NCI-H345 treated with DMSO at 0.1 percent for 48 hours (cell line): ENCODE measurements around the gene BUD13.
"Not testable (repeated sequence)": the region's sequence is repeated elsewhere in the genome, so short reads cannot be mapped to it uniquely, and the experiment has no call there.

Source experiments
- DNase-seq: peaks from one replicate; lab custom pipeline; 2025; ENCODE audit not compliant: unreplicated experiment; lab: John Stamatoyannopoulos, UW

Gene BUD13

DNA sequence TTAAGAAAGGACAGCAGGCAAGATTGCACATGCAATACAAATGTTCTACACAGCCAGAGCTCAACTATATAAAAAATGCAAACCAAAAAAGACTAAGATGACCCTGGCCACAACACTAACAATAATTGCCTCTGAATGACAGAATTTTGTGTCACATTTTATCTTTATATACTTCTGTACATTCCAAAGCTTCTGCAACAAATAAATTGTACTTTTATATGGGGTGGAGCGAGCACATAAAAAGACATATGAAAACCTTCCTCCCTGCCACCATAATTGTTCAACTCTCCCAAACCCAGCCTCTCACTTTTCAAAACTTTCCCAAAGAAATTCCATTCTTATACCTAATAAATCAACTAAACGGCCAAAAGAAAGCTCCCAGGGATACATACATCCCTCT is 10.7 kb downstream of the BUD13 start:
- no peak for DNase-seq

DNA sequence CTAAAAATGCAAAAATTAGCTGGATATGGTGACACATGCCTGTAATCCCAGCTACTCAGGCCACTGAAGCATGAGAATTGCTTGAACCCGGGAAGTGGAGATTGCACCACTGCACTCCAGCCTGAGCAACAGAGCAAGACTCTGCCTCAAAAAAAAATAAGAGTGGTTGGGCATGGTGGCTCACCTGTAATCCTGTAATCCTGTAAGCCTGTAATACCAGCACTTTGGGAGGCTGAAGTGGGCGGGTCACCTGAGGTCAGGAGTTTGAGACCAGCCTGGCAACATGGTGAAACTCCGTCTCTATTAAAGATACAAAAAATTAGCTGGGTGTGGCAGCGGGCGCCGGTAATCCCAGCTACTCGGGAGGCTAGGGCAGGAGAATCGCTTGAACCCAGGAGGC is 16.7 kb downstream of the BUD13 start:
- not testable (repeated sequence) for DNase-seq

DNA sequence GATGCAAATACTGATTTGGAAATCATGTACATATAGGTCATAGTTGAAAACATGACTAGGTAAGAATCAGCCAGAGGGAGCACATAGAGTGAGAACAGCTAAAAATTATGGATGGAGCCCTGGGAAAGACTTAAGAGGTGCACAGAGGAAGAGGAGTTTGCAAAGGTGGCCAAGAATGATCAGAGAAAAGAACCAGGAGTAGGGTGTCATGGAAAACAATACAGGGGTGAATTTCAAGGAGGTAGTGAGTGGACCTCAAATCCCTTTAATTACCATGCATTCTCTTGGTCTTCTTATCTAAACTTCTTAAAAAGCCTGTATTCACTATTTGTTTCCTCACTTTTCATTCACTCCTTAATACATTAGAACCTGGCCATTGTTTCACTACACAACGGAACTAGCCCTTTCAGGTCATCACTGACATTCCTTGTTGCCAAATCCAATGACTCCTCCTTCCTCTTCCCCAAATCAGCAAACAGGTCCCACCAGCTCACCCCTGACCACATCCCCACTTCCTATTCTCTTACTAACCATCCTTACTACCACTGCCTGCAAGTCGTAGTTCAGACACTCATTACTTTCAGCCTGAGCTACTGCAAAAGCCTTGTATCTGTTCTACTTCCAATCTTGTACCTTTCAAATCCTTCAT is 22.6 kb downstream of the BUD13 start:
- no peak for DNase-seq

DNA sequence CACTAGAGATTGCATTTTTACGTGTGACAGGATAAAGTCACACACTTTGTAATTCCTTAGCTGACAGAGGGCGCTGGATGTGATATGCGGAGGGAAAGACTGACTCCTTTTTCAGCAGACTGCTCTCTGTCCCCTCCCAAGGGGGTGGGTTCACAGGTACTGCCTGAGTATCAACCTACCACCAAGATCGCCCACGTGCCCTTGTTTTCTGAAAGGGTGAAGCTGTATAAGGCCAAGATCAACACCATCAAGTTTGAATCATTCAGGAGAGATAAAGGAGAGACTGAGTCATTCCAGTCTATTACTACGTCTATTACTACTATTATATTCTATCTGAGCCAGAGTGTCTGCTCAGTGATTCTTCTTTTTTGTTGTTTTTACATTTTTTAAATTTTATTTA is 30.7 kb downstream of the BUD13 start:
- no peak for DNase-seq

DNA sequence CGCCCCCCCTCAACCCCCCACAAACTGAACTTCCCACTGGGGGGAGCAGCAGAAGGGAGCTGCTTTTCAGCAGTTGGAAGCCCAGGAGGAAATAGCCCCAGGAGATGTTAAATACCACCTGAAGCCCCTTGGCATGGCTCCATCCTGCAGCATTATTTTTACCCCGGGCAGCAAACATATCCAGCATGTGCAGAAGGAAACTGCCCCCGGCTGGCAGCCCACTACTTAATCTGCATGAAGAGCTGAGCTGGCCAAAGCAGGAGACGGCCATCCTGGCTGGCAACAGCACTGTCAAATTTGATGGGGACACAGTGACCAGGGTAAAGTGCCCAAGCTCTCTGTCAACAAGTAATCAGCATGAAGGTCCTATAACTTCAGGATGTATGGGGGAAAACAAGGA is 32.0 kb downstream of the BUD13 start:
- no peak for DNase-seq

DNA sequence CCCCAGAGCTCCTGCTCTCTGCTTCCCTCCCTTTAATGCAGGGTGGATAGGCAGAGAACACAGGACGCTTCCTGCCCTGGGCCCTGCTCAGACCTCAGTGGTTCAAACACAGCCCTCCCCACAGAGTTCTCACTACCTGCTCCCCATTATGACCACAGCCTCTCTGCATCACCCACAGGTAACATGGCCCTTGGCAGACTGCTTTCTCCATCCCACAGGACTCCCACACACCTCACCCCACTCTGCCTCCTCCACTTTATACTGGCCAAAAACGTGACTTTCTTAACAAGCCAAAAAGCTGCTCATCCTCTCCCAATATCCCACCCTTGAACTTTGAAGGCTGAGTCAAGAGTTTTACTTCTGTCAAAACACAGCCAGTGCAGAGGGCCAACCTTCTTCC is 33.8 kb downstream of the BUD13 start:
- DNase-seq = no peak

DNA sequence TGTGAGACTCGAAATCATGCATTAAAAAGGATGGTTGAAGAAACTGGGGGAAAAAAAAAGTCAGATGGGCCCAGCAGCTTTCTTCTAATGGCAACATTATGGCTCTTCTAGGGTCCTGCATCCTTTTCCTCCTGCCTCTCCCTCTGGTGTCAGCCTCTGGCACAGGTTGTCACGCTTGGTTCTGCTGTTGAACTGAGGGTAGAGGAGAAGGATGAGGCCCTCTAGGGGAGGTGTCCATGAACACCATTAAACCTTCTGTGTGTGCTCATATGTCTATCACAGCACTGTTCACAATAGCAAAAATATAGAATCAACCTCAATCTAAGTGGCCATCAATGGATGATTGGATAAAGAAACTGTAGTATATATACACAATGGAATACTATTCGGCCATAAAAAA is 36.0 kb downstream of the BUD13 start:
- no peak for DNase-seq

DNA sequence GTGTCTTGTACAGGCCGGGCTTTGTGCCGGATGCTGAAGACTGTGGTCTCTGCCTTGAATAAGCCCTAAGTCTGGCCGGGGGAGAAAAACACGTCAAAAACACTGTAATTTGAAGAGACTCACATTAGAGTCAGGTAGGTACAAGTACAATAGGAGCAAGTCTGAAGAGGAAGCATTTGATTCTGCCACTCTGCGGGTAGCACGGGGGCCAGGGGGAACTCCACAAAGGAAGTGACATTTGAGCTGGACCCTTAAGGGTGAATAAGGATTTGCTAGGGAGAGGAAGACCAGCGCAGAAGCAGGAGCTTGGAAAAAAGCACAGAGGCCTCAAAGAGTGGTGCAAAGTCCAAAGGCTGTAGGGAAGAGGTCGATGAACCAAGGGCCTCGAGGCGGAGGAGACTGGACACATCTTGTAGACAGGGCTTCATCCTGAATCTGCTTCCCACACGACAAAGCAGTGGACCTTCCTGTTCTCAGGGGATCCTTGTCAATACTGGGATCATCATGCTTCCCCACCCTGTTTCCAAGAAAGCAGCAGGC is 38.7 kb downstream of the BUD13 start:
- no peak for DNase-seq

DNA sequence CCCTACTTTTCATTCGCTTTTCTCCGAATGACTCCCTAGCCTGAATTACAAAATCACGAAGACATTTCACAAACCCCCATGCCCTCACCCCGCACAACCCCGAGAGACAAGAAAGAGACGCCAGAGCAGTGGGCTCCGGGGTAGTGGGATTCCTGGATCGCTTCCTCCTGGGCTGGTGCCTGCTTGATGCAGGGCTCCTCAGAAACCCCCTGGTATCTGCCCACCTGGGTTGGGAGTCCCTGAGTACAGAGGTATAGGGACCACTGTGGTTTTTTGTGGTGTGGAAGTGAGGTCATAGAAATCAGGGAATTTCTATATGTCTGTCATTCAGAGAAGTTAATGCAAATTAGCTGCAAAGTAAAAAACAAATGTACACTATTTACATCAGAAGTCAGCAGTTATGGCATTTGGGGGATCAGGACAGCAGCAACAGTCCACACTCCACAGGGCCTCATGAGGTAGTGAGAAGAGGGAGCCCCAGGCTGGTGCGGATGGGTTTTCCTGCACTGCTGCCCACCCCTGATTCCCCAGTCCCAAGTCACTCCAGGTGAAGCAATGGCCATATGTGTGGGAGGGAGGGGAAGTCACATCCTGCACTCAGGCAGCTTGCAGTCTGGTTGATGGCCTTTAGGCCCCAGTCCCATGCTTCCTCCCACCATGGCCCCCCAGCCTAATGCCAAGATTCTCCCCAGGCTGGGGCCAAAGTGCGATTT is 39.6 kb downstream of the BUD13 start:
- no peak for DNase-seq

DNA sequence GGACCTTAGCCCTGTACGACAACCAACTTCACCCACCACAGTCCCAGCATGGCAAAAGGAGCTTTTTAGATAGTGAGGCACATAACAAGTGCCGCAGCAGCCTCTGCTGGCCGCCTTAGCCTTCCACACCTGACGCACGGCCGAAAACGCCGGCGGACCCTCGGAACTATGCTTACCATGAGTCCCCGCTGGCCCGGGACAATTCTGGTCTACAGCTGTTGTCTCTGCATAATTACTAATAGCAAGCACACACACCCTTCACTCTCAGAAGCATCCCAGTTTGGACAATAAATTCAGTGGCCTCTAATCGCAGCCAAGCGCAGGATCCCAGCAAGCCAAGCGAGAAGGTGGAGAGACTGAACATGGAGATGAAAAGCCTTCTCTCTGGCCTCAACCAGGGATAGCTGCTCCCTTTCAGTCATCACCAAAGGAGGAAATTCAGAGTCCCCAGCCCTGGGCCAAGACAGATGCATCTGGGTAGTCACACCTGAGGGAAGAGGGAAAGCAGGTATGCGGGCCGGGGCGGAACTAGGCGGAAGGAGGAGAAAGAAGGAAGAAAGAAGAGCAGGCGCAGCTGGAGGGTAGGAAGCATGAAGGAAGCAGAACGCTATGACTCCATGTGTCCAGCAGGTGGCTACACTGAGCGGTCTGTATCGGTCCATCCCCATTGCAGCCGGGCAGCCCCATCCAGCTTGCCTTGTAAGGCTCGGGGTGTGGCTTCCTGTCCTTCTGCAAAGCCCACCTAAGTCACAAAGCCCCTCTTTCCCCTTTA is 40.3 kb downstream of the BUD13 start:
- peak; percentile 13 for DNase-seq

DNA sequence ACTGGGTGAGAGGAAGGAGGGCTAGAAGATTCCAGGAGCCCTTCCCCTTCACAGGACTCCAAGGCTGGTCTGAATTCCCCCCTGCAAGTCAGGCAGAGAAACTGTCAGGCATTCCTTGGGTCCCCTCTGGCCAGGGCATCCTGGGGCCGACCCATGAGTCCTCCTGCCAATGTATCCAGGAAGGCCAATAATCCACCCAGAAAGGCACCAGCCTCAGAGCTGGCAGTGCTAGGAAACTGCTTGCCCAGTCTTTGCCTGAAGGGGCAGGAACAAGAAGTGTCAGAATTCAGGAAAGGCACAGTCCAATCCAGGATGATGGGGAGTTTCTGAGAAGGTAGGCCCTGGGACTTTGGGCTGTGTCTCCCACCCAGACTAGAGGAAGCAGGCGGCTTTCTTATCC is 41.0 kb downstream of the BUD13 start:
- DNase-seq = no peak

DNA sequence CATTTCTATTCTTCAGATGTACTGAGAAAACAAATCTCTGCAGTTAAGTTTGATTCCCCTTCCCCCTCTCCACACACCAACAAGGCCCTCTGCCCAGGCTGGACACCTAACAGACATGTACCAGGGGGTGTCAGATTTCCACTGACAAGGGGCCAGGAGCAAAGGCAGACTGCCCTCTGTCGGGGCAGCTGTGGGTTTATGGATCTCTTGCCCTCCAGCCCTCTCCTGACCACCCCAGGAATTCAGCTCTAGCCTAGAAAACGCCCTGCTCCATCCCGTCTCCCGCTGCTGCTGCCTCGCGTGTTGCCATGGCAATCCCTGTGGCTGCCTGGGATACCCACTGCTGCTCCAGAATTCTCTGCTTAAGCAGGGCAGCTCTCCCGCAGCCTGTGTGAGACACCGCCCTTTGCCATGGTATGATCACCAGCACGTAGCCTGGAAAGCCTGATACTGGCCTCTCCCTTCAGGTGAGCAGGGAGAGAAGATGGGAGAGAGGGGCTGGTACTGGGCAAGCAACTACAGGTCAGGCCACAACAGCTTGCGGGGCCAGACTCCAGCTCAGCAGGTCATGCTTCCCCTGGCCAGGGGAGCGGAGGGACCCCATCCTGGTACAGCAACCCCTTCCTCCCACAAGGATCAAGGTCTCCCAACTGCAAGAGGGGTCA is 41.6 kb downstream of the BUD13 start:
- DNase-seq = no peak

DNA sequence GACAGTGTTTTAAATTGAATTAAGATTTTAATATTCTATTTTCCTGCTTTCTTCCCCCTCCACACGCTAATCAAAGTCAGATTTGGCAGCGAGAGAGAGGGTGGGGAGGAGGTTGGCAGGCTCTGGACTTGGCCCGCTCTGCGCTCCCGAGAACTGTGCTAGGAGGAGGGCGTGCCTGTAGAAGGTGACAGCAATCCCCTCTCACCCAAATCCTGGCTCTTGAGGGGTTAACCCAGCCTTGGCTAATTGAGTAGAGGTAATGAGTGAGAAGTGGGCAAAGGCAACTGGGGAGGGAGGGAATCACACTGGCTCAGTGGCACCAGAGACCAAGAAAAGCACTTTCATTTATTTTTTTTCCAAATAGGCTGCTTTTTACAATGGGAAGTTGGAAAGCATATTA is 42.2 kb downstream of the BUD13 start:
- no peak for DNase-seq

DNA sequence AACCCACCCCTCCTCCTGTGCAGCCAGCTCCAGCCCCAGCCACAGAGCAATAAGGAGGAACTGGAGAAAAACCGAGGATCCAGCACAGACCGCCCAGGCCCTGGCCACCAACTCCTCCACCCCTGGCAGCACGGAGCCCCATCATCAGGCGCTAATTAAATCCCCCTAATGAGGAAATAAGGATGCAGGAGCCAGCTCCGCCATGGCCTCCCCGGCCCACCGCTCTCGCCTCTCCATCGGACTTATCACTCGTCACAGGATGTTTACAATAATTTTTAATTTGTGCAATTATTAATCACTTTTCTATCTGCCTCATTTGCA is 42.6 kb downstream of the BUD13 start:
- DNase-seq = no peak

DNA sequence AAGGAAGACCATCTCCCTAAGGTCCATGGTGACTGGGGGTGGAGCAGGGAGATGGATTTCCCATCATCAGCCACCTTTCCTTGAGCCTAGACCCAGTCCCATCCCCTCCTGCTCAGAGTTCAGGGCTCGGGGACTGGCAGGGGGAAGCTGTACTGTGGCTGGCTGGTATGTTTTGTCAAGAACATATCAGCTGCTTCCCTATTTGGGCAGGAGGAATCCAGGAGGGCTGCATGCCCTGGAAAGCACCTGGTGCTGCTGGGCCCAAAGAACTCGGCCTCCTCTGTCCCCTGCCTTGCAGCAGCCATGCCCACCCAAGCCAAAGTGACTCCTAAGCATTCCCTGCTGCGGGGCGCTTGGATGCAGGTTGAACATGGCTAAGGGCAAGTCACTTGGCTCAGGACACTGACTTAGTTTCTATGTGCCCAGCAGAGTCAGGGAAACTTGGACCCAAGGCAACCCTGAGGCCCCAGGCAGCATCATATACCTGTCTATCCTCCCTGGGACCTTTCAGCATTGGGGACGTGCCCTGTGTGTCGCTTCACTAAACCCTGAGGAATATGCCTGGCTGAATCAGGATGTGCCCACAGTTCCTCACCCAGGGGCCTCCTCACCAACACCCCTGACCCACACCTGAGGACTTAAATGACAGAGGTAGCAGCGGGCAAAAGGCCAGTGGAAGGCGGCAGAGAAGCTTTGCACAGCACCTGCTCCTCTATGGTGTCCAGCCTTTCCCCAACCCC is 43.1 kb downstream of the BUD13 start:
- no peak for DNase-seq

DNA sequence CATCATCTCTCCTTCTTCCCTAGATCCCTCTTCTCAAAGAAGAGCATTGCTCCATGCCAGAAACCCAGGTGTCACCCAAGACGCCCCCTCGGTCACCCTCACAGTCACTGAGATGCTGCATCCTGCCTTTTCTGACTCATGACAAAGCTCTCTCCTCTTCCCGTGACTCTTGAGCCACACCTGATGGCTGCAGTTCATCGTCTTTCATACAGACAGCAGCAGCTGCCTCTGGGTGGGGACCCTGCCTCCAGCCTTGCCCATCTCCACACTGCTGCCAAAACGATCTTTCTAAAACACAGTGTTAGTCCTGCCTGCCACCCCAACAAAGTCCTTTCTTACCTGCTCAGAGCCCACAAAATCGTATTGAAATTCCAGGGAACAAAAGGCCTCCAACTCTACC is 44.8 kb downstream of the BUD13 start:
- DNase-seq = no peak

DNA sequence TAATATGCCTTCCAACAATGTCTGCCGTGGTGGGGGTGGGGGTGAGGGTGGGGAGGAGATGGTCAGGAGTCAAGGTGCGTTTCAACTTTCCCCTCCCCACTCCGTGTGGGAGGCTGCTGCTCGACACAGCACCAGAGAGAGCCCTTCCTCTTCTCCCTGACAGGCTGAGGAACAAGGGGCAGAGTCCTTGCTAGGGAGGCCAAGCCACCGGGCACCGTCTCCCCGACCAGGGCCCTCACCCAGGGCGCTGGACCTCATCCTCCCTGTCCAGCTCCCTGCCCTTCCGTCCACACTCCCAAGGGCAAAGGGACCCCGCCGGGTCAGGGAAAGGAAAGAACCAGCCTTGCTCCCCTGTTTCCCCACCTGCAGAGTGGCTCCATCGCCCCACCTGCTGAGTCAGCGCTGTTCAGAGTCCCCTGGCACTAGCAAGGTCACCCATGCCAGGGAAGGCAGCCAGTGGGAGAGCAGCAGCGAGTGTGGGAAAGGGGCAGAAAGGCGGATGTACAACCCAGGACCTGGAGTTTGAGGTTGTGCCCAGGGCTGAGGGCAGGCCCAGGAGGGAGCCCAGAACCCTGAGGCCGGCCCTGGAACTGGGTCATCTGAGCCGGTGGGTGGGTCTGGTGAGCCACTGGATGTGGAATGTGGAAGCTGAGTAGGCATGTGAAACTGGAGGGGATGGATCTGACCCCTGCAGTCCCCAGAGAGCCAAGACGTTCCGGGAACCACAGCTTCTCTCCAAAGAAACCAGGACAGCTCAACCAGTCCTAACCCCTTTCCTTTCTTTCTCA is 47.2 kb downstream of the BUD13 start:
- no peak for DNase-seq

DNA sequence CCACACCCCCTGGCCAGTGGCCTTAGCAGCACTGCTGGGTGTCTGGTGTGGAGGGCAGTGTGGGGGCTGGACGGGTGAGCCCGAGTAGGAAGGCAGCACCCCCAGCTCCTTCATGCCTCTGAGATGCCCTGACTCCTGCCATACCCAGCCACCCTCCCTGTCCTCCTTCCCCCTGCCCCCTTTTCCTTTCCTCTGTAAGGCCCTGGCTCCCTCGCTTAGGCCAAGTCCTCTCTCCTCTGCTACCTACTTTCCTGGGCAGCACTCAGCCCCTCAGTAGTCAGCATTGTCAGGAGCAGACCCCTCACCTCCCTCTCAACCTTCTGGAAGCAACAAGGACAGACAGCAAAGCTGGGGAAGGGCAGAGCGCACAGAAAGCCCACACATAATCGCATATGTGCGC is 48.0 kb downstream of the BUD13 start:
- DNase-seq = no peak

DNA sequence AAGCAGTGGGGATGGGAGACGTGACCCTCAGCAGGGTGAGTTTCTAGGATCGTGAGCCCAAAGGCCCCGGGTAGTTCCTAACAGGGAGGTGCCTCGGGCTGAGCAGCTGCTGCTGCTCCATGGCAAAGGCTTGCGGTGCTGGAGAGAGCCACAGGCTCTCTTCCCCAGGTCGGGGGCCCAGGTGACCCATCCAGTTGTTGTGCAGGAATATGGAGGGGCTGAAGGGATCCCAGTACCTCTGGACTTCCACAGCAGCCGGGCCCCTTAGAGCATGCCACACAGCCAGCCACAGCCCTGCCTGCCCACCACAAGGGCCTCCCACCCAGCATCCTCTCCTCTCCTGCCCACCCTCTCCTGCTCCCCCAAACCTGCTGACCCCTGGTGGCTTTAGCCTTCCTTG is 49.3 kb downstream of the BUD13 start:
- no peak for DNase-seq

DNA sequence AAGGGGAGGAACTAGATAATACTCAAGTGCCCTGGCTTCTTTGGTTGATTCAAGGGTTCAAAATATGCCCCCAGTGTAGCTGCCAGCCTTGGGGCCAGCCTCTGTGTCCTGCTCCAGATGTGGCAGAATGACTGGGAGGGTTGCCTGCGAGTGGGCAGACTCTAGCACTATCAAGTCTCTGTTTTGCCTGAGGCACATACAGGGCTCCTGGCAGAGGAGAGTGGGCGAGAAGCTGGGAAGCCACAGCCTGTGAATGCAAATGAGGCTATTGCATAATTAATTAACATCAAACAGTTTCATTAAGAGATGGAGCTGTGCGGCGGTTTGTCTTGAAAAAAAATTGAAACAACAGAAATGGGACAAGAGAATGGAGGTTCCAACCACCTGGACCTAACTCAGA is 50.8 kb downstream of the BUD13 start:
- DNase-seq = no peak
